ENCODE data around the gene ITGA3. TPM values are rescaled to one million over a fixed set of nuclear protein-coding genes. Genes with fewer than 3 reads are reported as not detected.
A peak's percentile ranks its signal among the peaks of the same experiment; 100 is the strongest.
"Not testable (repeated sequence)": the region's sequence is repeated elsewhere in the genome, so short reads cannot be mapped to it uniquely, and the experiment has no call there.

ITGA3 gene
- total RNA-seq, 1 donor from 2014 or later, result 36.8 TPM

- DNase-seq (ENCODE audit: low spot score), result no peak
These were observed 21.2 kb upstream of the ITGA3 start for GRCh38 chr17:50034498-50035364.

GRCh38 chr17:50035421-50035879 is 20.5 kb upstream of the ITGA3 start:
- DNase-seq (ENCODE audit: low spot score), result no peak

- DNase-seq (ENCODE audit: low spot score), result no peak
These were observed 20.0 kb upstream of the ITGA3 start for GRCh38 chr17:50035945-50036344.

- DNase-seq (ENCODE audit: low spot score), result no peak
These were observed 19.3 kb upstream of the ITGA3 start for GRCh38 chr17:50036455-50037261.

GRCh38 chr17:50037321-50038107 is 18.4 kb upstream of the ITGA3 start:
- peak; percentile 87 for DNase-seq (ENCODE audit: low spot score)

- no peak for DNase-seq (ENCODE audit: low spot score)
These were observed 16.9 kb upstream of the ITGA3 start for GRCh38 chr17:50039058-50039457.

- DNase-seq (ENCODE audit: low spot score), result not testable (repeated sequence)
These were observed 15.4 kb upstream of the ITGA3 start for GRCh38 chr17:50040496-50040895.

- DNase-seq (ENCODE audit: low spot score), result no peak
These were observed 13.7 kb upstream of the ITGA3 start for GRCh38 chr17:50042211-50042610.

GRCh38 chr17:50043290-50044148 is 12.4 kb upstream of the ITGA3 start:
- peak; percentile 44 for DNase-seq (ENCODE audit: low spot score)

GRCh38 chr17:50044483-50044882 is 11.4 kb upstream of the ITGA3 start:
- no peak for DNase-seq (ENCODE audit: low spot score)

- DNase-seq (ENCODE audit: low spot score), result no peak
These were observed 10.8 kb upstream of the ITGA3 start for GRCh38 chr17:50045154-50045553.

- DNase-seq (ENCODE audit: low spot score), result no peak
These were observed 9.7 kb upstream of the ITGA3 start for GRCh38 chr17:50046179-50046578.

GRCh38 chr17:50046667-50047066 is 9.2 kb upstream of the ITGA3 start:
- DNase-seq (ENCODE audit: low spot score), result no peak

- DNase-seq (ENCODE audit: low spot score), result no peak
These were observed 8.8 kb upstream of the ITGA3 start for GRCh38 chr17:50047083-50047482.

- no peak for DNase-seq (ENCODE audit: low spot score)
These were observed 8.3 kb upstream of the ITGA3 start for GRCh38 chr17:50047488-50048126.

- DNase-seq (ENCODE audit: low spot score), result no peak
These were observed 7.7 kb upstream of the ITGA3 start for GRCh38 chr17:50048146-50048720.

- no peak for DNase-seq (ENCODE audit: low spot score)
These were observed 6.9 kb upstream of the ITGA3 start for GRCh38 chr17:50048988-50049387.

- DNase-seq (ENCODE audit: low spot score), result no peak
These were observed 6.3 kb upstream of the ITGA3 start for GRCh38 chr17:50049636-50050035.

- DNase-seq (ENCODE audit: low spot score), result no peak
These were observed 5.4 kb upstream of the ITGA3 start for GRCh38 chr17:50050431-50051032.
